ENCODE data around the gene GAK. TPM values are rescaled to one million over a fixed set of nuclear protein-coding genes. Genes with fewer than 3 reads are reported as not detected.

The GAK gene
- polyA plus RNA-seq, 1 donor from 2014 or later, result 58.8 TPM

DNA sequence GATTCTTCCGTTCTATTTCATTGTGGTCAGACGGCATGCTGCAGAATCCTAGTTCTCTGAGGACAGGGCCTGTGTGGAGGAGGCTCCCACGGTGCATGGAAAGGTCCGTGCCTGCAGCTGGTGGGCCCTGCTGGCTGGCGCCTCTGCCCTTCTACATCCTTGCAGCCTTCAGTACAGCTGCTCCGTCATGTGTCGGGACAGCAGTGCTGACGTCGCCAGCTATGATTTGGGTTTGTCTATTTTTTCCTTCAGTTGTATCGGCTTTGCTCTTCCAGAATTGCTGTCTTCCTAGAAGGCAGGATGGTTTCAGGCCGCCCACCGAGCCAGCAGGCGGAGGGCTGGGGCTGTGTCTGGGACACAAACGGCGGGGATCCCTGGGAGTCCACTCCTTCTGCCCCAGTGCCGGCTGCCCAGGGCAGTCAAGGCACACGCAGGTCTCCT is 74.1 kb downstream of the GAK start:
- H3K36me3 ChIP-seq (ENCODE audit: insufficient read depth, low read length), result no peaks in the 10 kb centered on the region
- no peak overlapping the region for H3K27ac ChIP-seq (ENCODE audit: low read length)
- H2AFZ ChIP-seq (ENCODE audit: low read depth, low read length), result no peak overlapping the region
- no peaks in the 10 kb centered on the region for H3K9me2 ChIP-seq (ENCODE audit: insufficient read depth, low read length)
- H3K9ac ChIP-seq (ENCODE audit: low read length), result no peak overlapping the region
- no peaks in the 10 kb centered on the region for H3K9me3 ChIP-seq (ENCODE audit: low read length)
- H4K20me1 ChIP-seq (ENCODE audit: insufficient read depth), result no peaks in the 10 kb centered on the region
- no peaks in the 10 kb centered on the region for H3K79me2 ChIP-seq (replicated peaks; ENCODE audit: insufficient read depth, low read length)
- H3K4me2 ChIP-seq (ENCODE audit: low read length), result no peak overlapping the region
- no peaks in the 10 kb centered on the region for H3F3A ChIP-seq (ENCODE audit: insufficient read depth, low read length, poor library complexity, severe bottlenecking)
- TF ChIP-seq POLR2AphosphoS5 (IDR thresholded peaks at IDR 0.05), result no peak
- no peak for TF ChIP-seq TAF1 (IDR thresholded peaks at IDR 0.05; ENCODE audit: low read depth)
- H3K27me3 ChIP-seq (ENCODE audit: insufficient read depth, low read depth, low read length), result no peaks in the 10 kb centered on the region
- H3K4me3 ChIP-seq (ENCODE audit: low read length), result no peak overlapping the region

DNA sequence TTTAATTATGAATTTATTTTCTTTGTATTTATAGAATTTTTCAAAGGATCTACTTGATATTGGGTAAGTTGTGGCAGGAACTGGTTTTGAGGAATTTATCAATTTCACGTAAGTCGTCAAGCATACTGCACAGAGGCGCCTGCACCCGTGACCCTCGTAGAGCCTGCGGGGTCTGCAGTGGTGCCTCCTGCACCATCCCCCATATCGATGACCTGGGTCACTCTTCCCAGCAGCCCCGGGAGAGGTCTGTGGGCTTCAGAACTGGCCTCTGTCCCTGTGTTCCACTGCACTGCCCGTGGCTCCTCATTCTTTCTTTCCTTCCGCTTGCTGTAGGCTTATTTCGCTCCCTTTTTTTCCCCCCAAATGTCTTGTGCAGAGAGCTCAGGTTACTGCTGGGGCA is 74.7 kb downstream of the GAK start:
- Histone ChIP-seq H3K27me3 (ENCODE audit: insufficient read depth, low read depth, low read length) (no peaks in the 10 kb centered on the region), H3K79me2 (replicated peaks; ENCODE audit: insufficient read depth, low read length) (no peaks in the 10 kb centered on the region), H2AFZ (ENCODE audit: low read depth, low read length) (no peak overlapping the region), H3K9me2 (ENCODE audit: insufficient read depth, low read length) (no peaks in the 10 kb centered on the region), H4K20me1 (ENCODE audit: insufficient read depth) (no peaks in the 10 kb centered on the region), H3K27ac (ENCODE audit: low read length) (no peak overlapping the region), H3K9me3 (ENCODE audit: low read length) (no peaks in the 10 kb centered on the region), H3K4me3 (ENCODE audit: low read length) (no peak overlapping the region), H3K4me2 (ENCODE audit: low read length) (no peak overlapping the region), H3F3A (ENCODE audit: insufficient read depth, low read length, poor library complexity, severe bottlenecking) (no peaks in the 10 kb centered on the region), H3K9ac (ENCODE audit: low read length) (no peak overlapping the region), H3K36me3 (ENCODE audit: insufficient read depth, low read length) (no peaks in the 10 kb centered on the region)
- TF ChIP-seq, protein P1, sequence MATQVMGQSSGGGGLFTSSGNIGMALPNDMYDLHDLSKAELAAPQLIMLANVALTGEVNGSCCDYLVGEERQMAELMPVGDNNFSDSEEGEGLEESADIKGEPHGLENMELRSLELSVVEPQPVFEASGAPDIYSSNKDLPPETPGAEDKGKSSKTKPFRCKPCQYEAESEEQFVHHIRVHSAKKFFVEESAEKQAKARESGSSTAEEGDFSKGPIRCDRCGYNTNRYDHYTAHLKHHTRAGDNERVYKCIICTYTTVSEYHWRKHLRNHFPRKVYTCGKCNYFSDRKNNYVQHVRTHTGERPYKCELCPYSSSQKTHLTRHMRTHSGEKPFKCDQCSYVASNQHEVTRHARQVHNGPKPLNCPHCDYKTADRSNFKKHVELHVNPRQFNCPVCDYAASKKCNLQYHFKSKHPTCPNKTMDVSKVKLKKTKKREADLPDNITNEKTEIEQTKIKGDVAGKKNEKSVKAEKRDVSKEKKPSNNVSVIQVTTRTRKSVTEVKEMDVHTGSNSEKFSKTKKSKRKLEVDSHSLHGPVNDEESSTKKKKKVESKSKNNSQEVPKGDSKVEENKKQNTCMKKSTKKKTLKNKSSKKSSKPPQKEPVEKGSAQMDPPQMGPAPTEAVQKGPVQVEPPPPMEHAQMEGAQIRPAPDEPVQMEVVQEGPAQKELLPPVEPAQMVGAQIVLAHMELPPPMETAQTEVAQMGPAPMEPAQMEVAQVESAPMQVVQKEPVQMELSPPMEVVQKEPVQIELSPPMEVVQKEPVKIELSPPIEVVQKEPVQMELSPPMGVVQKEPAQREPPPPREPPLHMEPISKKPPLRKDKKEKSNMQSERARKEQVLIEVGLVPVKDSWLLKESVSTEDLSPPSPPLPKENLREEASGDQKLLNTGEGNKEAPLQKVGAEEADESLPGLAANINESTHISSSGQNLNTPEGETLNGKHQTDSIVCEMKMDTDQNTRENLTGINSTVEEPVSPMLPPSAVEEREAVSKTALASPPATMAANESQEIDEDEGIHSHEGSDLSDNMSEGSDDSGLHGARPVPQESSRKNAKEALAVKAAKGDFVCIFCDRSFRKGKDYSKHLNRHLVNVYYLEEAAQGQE (IDR thresholded peaks at IDR 0.05; ENCODE audit: borderline replicate concordance), result no peak
- TF ChIP-seq RAD21 (conservative IDR thresholded peaks at IDR 0.05), result no peak
- TF ChIP-seq SMC3 (conservative IDR thresholded peaks at IDR 0.05; ENCODE audit: poor library complexity), result no peak
- TF ChIP-seq EP300 (conservative IDR thresholded peaks at IDR 0.05; ENCODE audit: poor library complexity, severe bottlenecking), result no peak
- no peak for TF ChIP-seq EZH2 (IDR thresholded peaks at IDR 0.05; ENCODE audit: borderline replicate concordance, insufficient read depth, low read length, poor library complexity, severe bottlenecking)
- no peak for TF ChIP-seq POLR2AphosphoS5 (IDR thresholded peaks at IDR 0.05)
- no peak for TF ChIP-seq TAF1 (IDR thresholded peaks at IDR 0.05; ENCODE audit: low read depth)
- TF ChIP-seq, protein P2, sequence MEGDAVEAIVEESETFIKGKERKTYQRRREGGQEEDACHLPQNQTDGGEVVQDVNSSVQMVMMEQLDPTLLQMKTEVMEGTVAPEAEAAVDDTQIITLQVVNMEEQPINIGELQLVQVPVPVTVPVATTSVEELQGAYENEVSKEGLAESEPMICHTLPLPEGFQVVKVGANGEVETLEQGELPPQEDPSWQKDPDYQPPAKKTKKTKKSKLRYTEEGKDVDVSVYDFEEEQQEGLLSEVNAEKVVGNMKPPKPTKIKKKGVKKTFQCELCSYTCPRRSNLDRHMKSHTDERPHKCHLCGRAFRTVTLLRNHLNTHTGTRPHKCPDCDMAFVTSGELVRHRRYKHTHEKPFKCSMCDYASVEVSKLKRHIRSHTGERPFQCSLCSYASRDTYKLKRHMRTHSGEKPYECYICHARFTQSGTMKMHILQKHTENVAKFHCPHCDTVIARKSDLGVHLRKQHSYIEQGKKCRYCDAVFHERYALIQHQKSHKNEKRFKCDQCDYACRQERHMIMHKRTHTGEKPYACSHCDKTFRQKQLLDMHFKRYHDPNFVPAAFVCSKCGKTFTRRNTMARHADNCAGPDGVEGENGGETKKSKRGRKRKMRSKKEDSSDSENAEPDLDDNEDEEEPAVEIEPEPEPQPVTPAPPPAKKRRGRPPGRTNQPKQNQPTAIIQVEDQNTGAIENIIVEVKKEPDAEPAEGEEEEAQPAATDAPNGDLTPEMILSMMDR (IDR thresholded peaks at IDR 0.05; ENCODE audit: poor library complexity, severe bottlenecking), result no peak
- TF ChIP-seq MXI1 (conservative IDR thresholded peaks at IDR 0.05; ENCODE audit: poor library complexity, severe bottlenecking), result no peak
